GM18519 (cell line): ENCODE results near the gene CACNB1.
"Not testable (repeated sequence)": the region's sequence is repeated elsewhere in the genome, so short reads cannot be mapped to it uniquely, and the experiment has no call there.

Experiments used
- ATAC-seq: cut with Tn5 transposase; IDR thresholded peaks from one replicate; pipeline ENCODE4 v1.9.1; 2021; ENCODE audit warnings: mild to moderate bottlenecking, moderate library complexity; ENCODE audit not compliant: unreplicated experiment, low FRiP score

The CACNB1 gene

GRCh38 chr17:39129544-39129943 lies 67.9 kb downstream of the CACNB1 start:
- ATAC-seq: not testable (repeated sequence)

GRCh38 chr17:39126436-39126835 lies 71.0 kb downstream of the CACNB1 start:
- ATAC-seq: no peak

GRCh38 chr17:39125143-39125875 lies 72.2 kb downstream of the CACNB1 start:
- ATAC-seq: no peak

GRCh38 chr17:39123627-39124026 lies 73.8 kb downstream of the CACNB1 start:
- ATAC-seq: no peak
